ENCODE data around the gene NPC2.
"Not testable (repeated sequence)": the region's sequence is repeated elsewhere in the genome, so short reads cannot be mapped to it uniquely, and the experiment has no call there.

The NPC2 gene

DNA sequence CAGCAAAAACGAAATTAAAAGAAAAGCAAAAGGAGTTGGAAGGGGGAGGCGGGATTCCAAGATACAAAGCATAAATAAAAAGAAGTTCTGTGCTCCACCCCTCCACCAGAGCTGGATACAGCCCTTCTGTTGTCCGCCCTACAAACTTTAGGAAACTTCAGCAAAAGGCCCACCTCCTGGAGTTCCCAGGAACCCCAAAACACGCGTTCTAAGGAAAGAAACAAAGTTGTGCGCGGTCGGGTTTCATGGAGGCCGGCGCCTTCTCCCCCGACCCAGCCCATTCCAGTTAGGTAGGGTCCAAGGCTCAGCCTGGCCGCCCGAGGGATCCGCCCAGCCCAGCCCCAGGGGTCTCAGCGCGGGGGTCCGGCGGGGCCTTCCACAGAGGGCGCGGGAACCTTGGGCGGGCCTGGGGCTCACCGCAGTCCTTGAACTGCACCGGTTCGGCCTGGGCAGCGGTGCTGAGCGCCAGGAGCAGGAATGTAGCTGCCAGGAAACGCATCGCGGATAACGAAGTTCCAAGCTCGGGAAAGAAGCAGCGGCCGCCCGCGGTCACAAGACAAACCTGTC, at the start of gene NPC2:
NPC2 (minus strand) TSS at position 530 of the 567 bp plus-strand sequence; CDS start at position 499, 31 bp downstream.
- DNase-seq, result no peak

DNA sequence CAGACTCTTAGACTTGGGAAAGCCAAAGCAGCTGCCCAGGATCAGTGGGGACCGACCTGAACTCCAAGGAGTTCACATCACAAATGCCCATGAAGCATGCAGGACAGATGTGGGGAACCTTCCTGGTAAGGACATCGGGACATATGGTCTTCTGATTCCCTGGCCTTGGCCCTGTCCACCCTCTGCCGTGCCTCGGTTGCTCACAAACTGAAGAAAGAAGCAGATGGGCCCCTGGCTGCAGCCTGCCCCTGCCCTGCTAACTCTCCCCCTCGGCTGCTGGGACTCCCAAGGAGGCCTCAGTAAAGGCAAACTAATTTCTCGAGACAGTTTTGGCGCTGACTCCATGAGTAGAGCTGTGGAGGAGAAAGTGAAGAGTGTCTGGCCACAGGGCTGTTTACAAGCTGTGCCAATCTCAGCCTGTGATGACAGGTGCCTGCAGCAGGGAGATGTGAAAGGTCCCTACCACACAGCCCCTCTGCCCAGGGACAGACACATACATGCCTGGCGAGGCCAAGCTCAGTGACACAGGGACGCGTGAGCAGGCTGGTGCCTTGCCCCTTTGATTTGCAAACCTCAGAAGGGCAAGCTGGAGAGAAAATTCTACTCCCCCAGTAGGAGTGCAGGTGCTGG, 49.1 kb upstream of the NPC2 start:
- no peak for DNase-seq

DNA sequence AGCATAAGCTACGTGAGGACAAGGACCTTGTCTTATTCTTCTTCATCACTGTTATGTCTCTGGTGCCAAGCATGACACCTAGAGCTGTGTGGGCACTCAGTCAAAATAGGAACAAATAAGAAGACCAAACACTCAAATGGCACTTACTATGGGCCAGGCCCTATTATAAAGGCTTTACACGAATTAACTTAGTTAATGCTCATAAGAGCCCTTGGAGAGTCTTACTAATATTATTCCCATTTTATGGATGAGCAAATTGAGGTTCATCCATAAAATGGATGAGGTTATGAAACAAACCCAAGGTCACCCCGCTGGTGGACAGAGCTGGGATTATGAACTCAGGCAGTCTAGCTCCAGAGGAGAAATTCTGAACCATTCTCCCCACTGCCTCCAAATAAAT, 48.1 kb upstream of the NPC2 start:
- DNase-seq, result no peak

DNA sequence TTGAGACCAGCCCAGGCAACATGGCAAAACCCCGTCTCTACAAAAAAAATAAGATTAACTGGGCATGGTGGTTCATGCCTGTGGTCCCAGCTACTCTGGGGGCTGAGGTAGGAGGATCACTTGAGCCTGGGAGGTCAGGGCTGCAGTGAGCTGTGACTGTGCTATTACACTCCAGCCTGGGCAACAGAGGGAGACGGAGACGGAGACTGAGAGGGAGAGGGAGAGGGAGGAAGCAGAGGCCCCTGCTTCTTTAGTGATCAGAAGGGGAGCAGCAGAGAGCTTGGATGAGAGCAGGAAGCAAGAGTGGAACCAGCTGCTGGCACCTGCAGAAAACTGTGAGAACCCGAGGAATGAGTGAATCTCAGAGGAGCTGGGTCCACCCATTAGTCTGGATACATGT, 46.4 kb upstream of the NPC2 start:
- DNase-seq, result no peak

DNA sequence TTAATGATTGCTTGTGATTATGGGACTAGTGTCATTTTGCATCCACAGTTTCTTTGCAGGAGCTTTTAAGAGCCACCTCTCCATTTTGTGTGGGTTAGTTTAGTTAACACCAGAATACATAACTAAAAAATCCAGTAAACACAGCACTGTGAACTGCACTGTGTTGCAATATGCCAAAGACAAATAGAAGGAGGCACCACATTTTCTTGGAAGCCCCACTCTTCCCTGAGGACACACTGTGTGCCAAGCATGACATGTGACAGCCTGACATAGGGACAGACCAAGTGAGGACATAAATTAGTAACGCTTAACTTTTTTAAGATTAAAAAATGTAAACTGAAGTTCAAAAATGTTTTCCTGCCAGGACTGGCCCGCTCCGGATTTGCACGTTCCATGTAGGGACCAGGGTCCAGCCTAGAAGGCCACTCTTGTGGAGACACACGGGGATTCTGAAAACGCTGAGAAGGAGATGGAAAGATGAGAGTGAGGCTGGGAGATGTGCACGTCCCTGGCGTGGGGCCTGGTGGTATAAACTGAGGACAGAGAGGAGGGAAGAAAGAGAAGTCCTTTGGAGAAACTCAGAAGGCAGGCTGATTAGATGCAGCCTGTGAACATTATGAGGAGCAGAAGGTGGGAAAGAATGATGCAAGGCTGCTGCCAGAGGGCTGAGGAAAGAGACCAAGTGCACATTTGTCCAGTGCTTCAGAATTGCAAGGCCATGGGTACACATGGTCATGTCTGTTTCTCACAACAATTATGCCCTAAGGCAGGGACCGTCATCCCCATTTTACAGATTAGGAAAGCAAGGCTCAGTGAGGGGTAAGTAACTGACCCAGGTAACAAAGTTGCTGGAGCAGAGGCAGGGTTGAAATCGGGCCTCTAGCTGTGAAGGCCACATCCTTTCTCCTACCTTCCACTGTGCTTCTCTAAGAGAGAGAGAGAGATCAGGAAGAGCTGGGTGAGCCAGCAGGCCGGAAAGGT, 45.6 kb upstream of the NPC2 start:
- DNase-seq, result no peak

DNA sequence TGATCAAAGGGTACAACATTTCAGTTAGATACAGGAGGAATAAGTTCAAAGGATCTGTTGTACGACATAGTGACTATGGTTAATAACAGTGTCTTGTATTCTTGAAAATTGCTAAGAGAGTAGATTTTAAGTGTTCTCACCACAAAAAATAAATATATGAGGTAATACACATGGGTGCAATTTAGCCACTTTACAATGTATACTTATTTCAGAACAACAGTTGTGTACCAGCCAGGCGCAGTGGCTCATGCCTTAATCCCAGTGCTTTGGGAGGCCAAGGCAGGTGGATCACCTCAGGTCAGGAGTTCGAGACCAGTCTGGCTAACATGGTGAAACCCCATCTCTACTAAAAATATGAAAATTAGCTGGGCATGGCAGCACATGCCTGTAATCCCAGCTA, 43.2 kb upstream of the NPC2 start:
- not testable (repeated sequence) for DNase-seq

DNA sequence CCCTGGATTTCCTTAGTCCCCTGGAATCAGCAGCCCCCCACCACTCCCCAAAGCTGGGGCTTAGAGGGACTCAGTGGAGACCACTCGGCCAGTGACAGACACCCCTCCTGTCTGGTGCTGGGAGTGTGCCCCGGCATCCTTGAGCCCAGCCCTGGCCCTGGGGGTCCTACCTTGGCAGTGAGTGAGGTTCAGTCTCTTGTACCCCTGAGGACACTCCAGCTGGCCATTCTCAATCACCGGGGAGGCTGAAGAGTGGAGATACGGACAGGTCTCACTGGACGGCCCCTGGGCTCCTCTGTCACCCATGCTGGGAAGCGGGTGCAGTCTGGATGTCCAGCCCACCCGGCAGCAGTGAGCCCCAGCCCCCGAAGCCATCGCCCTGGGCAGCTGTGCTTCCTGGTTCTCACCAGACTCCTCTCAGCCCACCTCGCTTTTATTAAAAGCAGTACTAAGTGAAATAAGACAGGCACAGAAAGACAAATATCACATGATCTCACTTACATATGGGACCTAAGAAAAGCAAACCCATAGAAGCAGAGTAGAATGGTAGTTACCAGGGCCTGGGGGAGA, 42.7 kb upstream of the NPC2 start:
- no peak for DNase-seq

DNA sequence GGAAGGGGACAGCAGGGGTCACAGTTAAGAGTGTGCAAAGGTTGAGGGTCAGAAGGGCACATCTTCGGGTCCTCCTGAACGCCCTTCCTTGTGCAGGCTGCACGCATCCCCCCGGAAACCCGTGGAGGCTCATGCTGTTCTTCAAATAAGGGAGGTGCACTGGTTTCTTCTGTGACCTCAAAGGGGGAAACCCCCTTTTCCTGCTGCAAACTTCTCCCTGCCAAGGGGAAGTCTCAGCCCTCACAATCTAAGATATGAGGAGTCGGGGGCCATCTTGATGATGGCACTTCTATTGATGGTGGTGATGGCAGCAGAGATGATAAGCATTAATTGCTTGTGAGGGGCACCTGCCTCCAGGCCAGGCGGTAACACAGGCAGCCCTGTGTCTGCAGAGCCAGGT, 40.5 kb upstream of the NPC2 start:
- no peak for DNase-seq

DNA sequence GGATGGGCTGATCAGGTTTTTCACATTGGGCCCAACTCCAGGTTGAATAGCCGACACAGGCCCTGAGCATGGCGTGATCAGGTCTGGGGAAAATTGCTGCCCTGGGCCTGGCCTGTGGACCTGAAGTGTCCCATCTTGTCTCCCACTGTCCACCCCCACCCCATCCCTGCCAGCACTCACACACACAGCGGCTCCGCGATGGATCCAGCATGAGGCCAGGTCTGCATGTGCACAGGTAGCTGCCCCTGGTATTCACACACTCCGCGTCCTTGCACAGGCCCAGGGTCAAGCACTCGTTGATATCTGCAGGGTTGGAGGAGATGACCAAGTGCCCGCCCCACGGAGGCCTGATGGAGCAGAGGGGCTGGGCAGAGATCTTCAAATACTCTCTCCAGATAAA, 39.1 kb upstream of the NPC2 start:
- no peak for DNase-seq

DNA sequence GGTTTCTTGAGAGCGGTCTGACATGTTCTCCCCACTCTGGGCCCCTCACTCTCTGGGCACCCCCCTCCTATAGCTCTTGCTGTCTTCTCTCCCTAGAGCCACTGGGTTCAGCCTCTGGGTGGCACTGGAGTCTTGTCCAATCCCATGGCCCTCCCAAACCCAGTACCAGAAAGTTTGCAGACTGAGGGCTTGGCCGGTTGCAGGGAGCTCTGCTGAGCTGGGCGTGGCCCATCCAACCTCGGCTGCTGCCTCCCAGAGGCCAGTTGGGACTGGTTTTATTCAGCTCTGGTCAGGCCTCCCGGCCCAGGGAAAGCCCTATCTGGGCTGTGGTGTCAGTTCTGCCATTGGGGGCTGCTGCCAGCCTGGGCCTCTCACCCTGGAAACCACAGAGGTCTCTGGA, 38.4 kb upstream of the NPC2 start:
- DNase-seq, result no peak

DNA sequence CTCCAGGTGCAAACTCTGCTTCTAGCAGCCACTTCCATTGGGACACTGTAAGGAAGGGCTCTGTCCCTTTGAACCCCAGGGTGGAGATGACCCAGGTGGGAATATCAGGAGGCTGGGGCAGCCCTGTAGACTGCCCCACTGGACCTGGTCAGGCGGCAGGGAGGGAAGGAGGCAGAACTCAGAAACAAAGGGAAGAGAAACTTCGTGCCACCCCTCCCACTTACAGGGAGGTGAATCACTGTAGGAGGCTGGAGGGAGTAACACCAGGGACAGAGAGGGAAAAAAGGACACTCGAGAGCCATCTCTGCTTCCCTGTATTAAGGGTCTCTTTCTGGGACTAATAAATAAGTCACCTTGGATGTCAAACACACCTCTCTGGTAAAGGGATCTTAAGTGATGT, 37.9 kb upstream of the NPC2 start:
- DNase-seq, result no peak

DNA sequence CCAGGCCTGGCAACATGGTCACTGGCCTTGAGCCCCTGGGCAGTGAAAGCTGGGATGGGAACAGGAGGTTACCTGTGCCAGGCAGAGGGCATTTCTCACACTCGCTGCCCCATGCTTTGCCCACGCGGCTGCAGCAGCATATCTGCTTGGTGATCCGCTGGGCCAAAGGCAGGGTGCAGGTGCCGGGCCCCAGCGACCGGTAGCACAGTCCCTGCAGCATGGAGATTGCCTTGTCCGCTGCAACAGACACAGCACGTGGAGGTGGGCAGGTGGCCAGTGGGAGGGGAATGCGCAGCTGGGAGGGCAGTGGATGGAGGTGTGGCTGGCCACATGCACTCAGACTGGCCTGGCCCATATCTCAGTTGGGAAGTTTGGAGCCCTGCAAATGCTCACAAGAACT, 35.8 kb upstream of the NPC2 start:
- no peak for DNase-seq

DNA sequence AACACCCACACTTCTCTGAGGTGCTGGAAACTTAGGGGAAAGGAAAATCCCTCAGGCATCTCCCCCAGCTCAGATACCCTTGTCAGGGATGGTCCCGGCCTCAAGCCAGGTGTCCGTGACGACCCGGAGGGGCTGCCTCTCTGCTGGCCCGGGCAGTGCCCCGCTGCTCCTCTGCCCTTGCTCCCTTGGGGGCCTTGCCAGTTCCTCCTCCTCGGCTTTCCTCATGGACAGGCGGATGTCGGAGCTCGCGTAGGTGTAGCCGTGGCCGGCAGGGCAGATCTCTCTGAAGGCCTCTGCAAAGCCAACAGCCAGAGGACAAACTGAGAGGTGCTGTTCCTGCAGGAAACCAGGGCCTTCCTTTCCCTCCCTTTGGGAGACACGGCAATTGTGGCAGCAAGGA, 35.3 kb upstream of the NPC2 start:
- no peak for DNase-seq

DNA sequence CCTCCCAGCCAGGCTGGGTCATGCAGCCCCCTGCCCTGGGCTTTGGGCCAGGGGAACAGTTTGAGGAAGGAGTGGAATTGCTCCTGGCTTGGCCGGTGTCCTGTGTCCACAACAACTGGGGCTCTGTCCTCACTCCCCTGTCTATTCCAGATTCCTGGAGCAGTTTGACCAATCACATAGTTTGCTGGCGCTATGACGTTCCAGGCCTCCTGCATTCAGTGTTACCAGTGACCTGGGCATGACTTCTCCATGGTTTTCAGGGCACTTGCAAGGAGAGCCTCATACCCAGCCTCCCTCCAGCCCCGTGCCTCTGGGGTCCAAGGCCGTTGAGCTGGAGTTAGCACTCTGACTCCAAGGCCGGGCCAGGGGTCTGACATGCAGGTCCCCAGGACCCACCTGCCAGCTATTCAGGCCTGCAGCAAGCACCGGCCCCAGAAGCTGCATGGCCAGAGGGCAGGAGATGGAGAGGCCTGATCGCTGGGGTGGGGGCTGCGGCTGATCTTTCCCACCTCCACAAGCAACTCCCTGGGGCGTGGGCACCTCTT, 34.7 kb upstream of the NPC2 start:
- no peak for DNase-seq

DNA sequence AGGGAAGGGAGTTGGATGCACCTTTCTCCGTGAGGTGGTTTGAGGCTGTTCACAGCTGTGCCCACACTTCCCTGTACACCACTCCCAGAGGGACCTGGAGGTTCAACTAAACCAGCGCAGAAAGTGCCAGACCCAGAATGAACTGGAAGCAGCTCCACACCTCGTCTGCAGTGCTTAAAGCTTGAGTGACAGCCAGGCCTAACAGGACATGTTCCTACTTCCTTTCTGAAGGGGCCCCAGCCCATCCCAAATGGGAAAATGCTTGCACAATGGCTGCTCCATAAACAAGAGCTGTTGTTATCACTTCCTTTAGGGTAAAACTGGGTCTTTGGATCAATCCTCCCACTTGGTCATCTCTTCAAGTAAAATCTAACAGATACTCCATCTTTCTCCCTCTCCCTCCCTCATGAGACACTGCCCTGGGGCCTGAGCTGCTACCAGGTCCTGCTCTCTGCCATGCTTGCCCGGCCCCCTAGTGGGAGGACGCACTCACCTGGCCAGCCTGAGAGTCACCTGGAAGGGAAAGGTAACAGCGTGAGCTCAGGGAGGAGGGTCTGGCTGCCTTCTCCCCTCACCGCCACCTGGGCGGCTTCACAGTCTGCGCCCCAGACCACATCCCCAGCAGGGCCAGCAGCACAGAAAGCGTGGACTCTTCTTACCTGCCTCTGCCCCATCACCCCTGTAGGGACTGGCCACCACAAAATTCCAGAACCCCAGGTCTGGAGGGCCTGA, 33.9 kb upstream of the NPC2 start:
- no peak for DNase-seq

DNA sequence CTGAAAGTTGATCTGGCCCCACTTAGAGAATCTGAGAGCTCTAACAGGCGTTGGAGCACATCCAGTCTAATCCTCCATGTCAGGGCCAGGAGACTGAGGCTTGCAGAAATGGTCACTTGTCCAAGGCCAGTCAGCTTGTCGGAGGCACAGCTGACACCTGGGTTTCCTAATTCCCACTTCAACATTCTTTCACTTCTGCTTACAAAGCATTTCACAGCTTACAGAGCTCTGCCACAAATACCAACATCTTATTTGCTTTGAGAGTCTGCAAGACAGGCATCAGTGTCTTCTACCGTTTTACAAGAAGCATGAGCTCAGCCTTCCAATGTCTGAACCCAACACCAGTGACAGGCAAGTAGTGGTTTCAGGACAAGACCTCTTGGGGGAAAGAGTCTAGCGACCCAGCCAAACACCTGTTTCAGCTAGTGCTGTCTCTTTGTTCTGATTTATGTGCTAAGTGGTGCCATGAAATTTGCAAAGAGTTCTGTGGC, 32.3 kb upstream of the NPC2 start:
- no peak for DNase-seq

DNA sequence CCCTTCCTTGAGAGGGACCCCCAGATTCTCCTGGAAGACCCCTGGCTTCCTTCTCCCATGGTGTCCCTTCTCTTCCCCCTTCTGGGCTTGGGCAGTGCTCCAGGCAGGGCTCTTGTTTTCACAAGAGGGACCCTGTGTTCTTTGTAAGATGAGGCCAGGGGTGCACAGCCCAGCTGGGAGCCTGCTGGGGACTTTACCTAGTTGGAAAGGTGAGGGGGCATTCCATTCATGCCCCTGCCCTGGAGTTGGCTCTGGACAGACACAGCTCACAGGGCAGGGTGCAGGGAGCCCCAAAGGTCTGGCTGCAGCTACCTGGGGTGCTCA, 31.7 kb upstream of the NPC2 start:
- DNase-seq, result no peak

DNA sequence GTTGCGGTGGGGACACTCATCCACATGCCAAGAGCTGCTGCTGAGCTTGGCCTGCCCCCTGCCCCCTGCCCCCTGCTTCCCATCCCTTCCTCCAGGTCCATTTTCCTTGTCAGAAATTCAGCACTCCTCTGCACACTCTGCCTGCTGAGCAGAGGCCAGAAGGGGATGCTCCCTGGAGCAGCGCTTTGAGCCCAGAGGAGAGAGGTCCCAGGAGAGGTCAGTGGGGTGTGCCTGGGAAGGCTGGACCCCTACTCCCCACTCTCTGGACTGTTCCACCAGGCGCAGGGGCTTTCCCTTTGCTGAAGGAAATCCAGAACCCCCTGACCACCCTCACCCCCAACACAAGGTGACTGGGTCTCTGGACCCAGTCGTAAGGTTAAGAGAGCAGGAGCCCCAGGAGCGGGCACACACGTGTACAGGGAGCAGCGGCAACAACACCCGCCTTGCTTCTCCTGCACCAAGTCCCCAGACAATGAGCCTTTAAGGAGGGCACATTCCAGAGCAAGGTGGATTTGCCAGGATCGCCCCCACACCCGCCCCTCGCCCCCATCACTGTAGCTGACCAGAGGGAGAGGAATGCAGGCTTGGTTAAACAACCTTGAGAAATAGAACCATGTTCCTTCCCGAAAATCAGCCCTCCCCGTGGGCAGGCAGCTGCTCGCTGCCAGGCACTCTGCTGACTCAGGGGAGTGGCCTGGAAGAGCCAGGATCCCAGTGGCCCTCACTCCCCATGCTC, 31.1 kb upstream of the NPC2 start:
- DNase-seq, result no peak

DNA sequence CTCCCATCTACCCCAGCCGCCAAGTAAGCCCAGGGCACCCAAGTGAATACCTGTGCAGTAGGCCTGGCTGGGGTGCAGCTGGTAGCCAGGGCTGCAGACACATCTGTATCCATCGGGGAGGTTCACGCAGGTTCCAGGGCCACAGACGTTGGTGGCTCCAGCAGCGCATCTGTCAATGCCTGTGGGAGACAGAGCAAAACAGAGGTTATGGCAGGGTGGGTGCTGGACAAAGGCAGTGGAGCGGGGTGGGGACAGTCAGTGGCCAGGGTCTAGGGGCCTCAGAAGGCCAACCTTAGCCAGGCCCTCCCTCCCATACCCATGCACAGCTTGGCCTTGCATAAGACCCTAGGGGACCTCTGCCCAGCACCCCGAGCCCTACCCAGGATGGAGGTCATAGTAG, 29.6 kb upstream of the NPC2 start:
- DNase-seq, result no peak

DNA sequence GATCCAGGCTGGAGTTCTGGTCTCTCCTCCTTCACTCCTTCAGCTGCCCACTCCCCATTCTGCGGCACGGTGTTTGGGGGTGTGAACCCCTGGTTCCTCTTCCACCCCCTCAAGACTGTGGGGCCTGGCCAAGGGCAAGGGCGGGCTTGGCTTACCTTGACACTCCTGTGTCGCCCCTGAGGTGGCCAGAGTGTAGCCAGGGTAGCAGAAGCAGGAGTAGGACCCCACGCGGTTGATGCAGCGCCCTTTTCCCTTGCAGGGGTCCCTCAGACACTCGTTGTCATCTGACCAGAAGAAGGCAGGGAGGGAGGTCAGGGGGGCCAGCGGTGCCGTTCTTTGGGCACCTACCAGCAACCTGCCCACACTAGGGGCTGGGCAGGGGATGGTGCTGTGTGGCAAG, 28.7 kb upstream of the NPC2 start:
- DNase-seq, result no peak

DNA sequence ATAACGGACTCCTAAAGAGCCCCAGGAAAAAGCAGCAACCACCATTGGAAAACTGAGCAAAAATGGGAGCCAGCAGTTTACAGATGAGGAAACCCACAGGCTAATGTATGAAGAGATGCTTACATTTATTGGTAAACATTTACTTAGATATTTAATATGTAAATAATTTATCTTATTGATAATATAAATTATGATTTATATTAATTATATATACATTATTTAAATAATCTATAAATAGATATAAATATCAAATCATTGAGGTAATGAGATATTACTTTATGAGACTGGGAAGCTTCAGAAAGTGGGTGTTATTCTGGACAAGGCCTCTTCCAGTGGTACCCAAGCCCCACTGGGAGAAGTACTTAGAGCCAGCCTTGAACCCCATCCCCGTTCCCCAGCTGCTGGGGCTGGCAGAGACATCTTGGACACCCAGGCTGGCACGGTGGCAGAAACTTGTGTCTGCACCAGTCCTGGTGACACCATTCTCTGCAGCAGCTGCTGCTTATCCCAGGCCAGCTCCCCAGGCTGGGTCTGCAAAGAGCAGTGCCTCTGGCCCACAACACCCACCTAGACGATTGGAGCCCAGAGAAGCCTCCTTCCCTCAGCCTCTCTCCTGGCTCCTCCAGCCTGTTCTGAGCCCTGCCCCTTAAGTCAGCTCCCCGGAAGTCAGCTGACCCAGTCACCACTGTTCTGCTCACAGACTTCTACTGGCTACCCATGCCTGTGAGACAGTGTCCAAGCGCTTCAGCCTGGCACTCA, 26.4 kb upstream of the NPC2 start:
- no peak for DNase-seq

All from NCI-H774 (cell line).